Nephron progenitor cell (in vitro differentiated cells): Measurements from ENCODE around the gene TBATA.

ENCODE experiments used
- DNase-seq: peaks from one replicate; pipeline ENCODE4 v3.0.0; 2021
- H3K27ac Mint-ChIP-seq: 2 replicates; pipeline ENCODE4 v1.8.0; 2021; ENCODE audit warnings: mild to moderate bottlenecking, moderate library complexity, mixed read lengths
- H3K27me3 Mint-ChIP-seq: 2 replicates; pipeline ENCODE4 v1.8.0; 2021; ENCODE audit warnings: mild to moderate bottlenecking, low read depth, mixed read lengths; ENCODE audit not compliant: poor library complexity
- H3K36me3 Mint-ChIP-seq: 2 replicates; pipeline ENCODE4 v1.8.0; 2021; ENCODE audit warnings: low read depth, mixed read lengths
- H3K4me1 Mint-ChIP-seq: 2 replicates; pipeline ENCODE4 v1.8.0; 2021; ENCODE audit warnings: mixed read lengths
- H3K4me3 Mint-ChIP-seq: 2 replicates; pipeline ENCODE4 v1.8.0; 2021; ENCODE audit warnings: mild to moderate bottlenecking, moderate library complexity, mixed read lengths
- H3K9me3 Mint-ChIP-seq: 2 replicates; pipeline ENCODE4 v1.8.0; 2021; ENCODE audit warnings: mild to moderate bottlenecking, moderate library complexity, mixed read lengths
- CTCF ChIP-seq: fragments of 200-600 bp; sonication (generic); IDR thresholded peaks from 2 replicates; pipeline ENCODE4 v1.5.0; 2021; ENCODE audit warnings: antibody characterized with exemption

Gene TBATA

DNA sequence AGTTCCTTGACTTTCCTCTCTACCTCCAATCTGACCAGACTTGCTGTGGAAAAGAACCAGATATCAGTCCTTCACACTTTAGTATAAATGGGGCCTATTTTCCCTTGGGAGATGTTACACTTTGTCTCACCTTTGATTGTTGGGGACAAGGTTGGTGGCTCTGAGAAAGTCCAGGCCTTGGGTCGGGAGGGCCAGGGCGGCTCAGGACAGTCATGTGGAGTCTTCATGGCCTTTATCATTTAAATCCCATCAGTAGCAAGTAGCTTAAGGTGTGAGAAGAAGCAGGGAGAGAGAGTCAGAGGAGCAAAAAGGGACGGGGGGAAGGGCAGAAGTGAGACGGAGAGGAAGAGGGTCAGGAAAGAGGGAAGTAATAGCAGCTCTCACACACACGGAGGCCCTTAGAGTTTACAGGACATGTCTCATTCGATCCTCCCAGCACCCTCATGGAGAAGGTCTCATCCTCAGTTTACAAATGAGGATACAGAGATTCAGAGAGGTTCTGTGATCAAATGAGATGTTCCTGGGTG lies 40.5 kb downstream of the TBATA start:
- H3K9me3 Mint-ChIP-seq: no peaks in the 10 kb centered on the region
- DNase-seq: no peak

DNA sequence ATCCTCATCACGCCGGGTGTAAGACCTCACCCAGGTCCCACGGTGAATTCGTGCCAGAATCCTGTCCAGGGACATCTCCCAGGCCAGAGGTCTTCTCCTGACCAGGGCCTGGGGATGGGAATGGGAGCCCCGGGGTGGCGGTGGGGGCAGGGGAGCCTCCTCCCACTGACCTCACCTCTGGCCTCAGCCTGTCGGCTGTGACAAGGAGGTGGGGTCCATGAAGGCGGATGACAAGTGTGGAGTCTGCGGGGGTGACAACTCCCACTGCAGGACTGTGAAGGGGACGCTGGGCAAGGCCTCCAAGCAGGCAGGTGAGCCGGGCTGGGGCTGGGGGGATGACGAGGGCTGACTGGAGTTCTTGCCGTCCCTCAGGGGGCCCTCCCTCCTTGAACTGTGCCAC lies 41.3 kb downstream of the TBATA start:
- Mint-ChIP-seq H3K4me1 (peaks cover 31% of the 10 kb centered on the region), H3K27ac (no peak overlapping the region), H3K36me3 (no peaks in the 10 kb centered on the region), H3K4me3 (no peak overlapping the region), H3K9me3 (no peaks in the 10 kb centered on the region), H3K27me3 (peaks cover 28% of the 10 kb centered on the region)
- no peak for DNase-seq
- no peak for TF ChIP-seq CTCF

More for the DNA sequence above, 40.5 kb downstream of the TBATA start:
- peaks cover 24% of the 10 kb centered on the region for H3K4me1 Mint-ChIP-seq
- no peak overlapping the region for H3K27ac Mint-ChIP-seq
- no peaks in the 10 kb centered on the region for H3K36me3 Mint-ChIP-seq
- TF ChIP-seq CTCF: no peak
- H3K27me3 Mint-ChIP-seq: peaks cover 33% of the 10 kb centered on the region
- H3K4me3 Mint-ChIP-seq: no peak overlapping the region

- Mint-ChIP-seq H3K4me1 (peaks cover 36% of the 10 kb centered on the region), H3K4me3 (no peak overlapping the region), H3K9me3 (no peaks in the 10 kb centered on the region), H3K27me3 (peaks cover 30% of the 10 kb centered on the region), H3K27ac (no peak overlapping the region), H3K36me3 (no peaks in the 10 kb centered on the region)
- DNase-seq: no peak
- no peak for TF ChIP-seq CTCF
Observed at GRCh38 chr10:70743430-70743788, 41.8 kb downstream of the TBATA start.

GRCh38 chr10:70742537-70743429 lies 42.4 kb downstream of the TBATA start:
- H3K36me3 Mint-ChIP-seq: no peaks in the 10 kb centered on the region
- H3K4me3 Mint-ChIP-seq: no peak overlapping the region
- peaks cover 41% of the 10 kb centered on the region for H3K4me1 Mint-ChIP-seq
- DNase-seq: no peak
- TF ChIP-seq CTCF: no peak
- no peaks in the 10 kb centered on the region for H3K9me3 Mint-ChIP-seq
- no peak overlapping the region for H3K27ac Mint-ChIP-seq
- peaks cover 30% of the 10 kb centered on the region for H3K27me3 Mint-ChIP-seq

GRCh38 chr10:70740406-70741288 lies 44.5 kb downstream of the TBATA start:
- DNase-seq: no peak
- Mint-ChIP-seq H3K27me3 (peaks cover 34% of the 10 kb centered on the region), H3K4me1 (peaks cover 48% of the 10 kb centered on the region), H3K36me3 (no peaks in the 10 kb centered on the region), H3K27ac (no peak overlapping the region), H3K9me3 (no peaks in the 10 kb centered on the region), H3K4me3 (no peak overlapping the region)
- TF ChIP-seq CTCF: no peak
